ENCODE data around the gene EPB41.

Gene EPB41

GRCh38 chr1:29162025-29162424 lies 247.7 kb downstream of the EPB41 start:
- 92 to 97% methylated on average over 3 of the region's 4 CpGs for WGBS, 2 experiments
- Histone ChIP-seq H3K27ac (ENCODE audit: insufficient read depth, low read depth, low read length, poor library complexity, severe bottlenecking) (no peak overlapping the region), H3K4me3 (ENCODE audit: insufficient read depth, low read depth, low read length) (no peak overlapping the region), H3K4me1 (ENCODE audit: control insufficient read depth, insufficient read depth, low read length) (peaks cover 21% of the 10 kb centered on the region), H3K36me3 (ENCODE audit: control insufficient read depth, insufficient read depth, low read length) (peaks cover 27% of the 10 kb centered on the region), H3K27me3 (ENCODE audit: control insufficient read depth, insufficient read depth, low read length, poor library complexity, severe bottlenecking) (no peaks in the 10 kb centered on the region), H3K9me3 (ENCODE audit: control insufficient read depth, low read length) (no peaks in the 10 kb centered on the region)

GRCh38 chr1:29162476-29163138 lies 248.2 kb downstream of the EPB41 start:
- Histone ChIP-seq H3K4me1 (ENCODE audit: control insufficient read depth, insufficient read depth, low read length) (peaks cover 21% of the 10 kb centered on the region), H3K36me3 (ENCODE audit: control insufficient read depth, insufficient read depth, low read length) (peaks cover 25% of the 10 kb centered on the region), H3K9me3 (ENCODE audit: control insufficient read depth, low read length) (no peaks in the 10 kb centered on the region), H3K27ac (ENCODE audit: insufficient read depth, low read depth, low read length, poor library complexity, severe bottlenecking) (no peak overlapping the region), H3K4me3 (ENCODE audit: insufficient read depth, low read depth, low read length) (no peak overlapping the region), H3K27me3 (ENCODE audit: control insufficient read depth, insufficient read depth, low read length, poor library complexity, severe bottlenecking) (no peaks in the 10 kb centered on the region)
- 93 to 94% methylated on average over 9 of the region's 9 CpGs for WGBS, 2 experiments

- H3K9me3 ChIP-seq (ENCODE audit: control insufficient read depth, low read length): no peaks in the 10 kb centered on the region
- no peak overlapping the region for H3K27ac ChIP-seq (ENCODE audit: insufficient read depth, low read depth, low read length, poor library complexity, severe bottlenecking)
- H3K36me3 ChIP-seq (ENCODE audit: control insufficient read depth, insufficient read depth, low read length): peaks cover 10% of the 10 kb centered on the region
- H3K27me3 ChIP-seq (ENCODE audit: control insufficient read depth, insufficient read depth, low read length, poor library complexity, severe bottlenecking): no peaks in the 10 kb centered on the region
- no peak overlapping the region for H3K4me3 ChIP-seq (ENCODE audit: insufficient read depth, low read depth, low read length)
- 40 to 45% methylated on average over 4 of the region's 4 CpGs for WGBS, 2 experiments
- peaks cover 21% of the 10 kb centered on the region for H3K4me1 ChIP-seq (ENCODE audit: control insufficient read depth, insufficient read depth, low read length)
Observed at GRCh38 chr1:29164588-29164987, 250.2 kb downstream of the EPB41 start.

GRCh38 chr1:29166291-29166878 lies 252.0 kb downstream of the EPB41 start:
- peaks cover 5% of the 10 kb centered on the region for H3K36me3 ChIP-seq (ENCODE audit: control insufficient read depth, insufficient read depth, low read length)
- no peaks in the 10 kb centered on the region for H3K27me3 ChIP-seq (ENCODE audit: control insufficient read depth, insufficient read depth, low read length, poor library complexity, severe bottlenecking)
- WGBS, 2 experiments: 82 to 83% methylated on average over 9 of the region's 9 CpGs
- H3K4me3 ChIP-seq (ENCODE audit: insufficient read depth, low read depth, low read length): no peak overlapping the region
- H3K27ac ChIP-seq (ENCODE audit: insufficient read depth, low read depth, low read length, poor library complexity, severe bottlenecking): no peak overlapping the region
- H3K9me3 ChIP-seq (ENCODE audit: control insufficient read depth, low read length): no peaks in the 10 kb centered on the region
- peaks cover 21% of the 10 kb centered on the region for H3K4me1 ChIP-seq (ENCODE audit: control insufficient read depth, insufficient read depth, low read length)

- no peak overlapping the region for H3K4me3 ChIP-seq (ENCODE audit: insufficient read depth, low read depth, low read length)
Observed at GRCh38 chr1:29167904-29168303, 253.5 kb downstream of the EPB41 start.

More at GRCh38 chr1:29167904-29168303, 253.5 kb downstream of the EPB41 start:
- Histone ChIP-seq H3K9me3 (ENCODE audit: control insufficient read depth, low read length) (no peaks in the 10 kb centered on the region), H3K27me3 (ENCODE audit: control insufficient read depth, insufficient read depth, low read length, poor library complexity, severe bottlenecking) (no peaks in the 10 kb centered on the region), H3K27ac (ENCODE audit: insufficient read depth, low read depth, low read length, poor library complexity, severe bottlenecking) (no peak overlapping the region), H3K36me3 (ENCODE audit: control insufficient read depth, insufficient read depth, low read length) (peaks cover 5% of the 10 kb centered on the region), H3K4me1 (ENCODE audit: control insufficient read depth, insufficient read depth, low read length) (peaks cover 21% of the 10 kb centered on the region)
- WGBS, 2 experiments: 93 to 97% methylated on average over 9 of the region's 9 CpGs

All from ectodermal cell (in vitro differentiated cells).